T-helper 2 cell treated with Interferon-gamma antibody and Interleukin-4, amounts not matched to agents 5 μg/mL and 100 μg/mL, for 36 hours (primary cell): ENCODE results near the gene ZCCHC9.
"Not testable (repeated sequence)": the region's sequence is repeated elsewhere in the genome, so short reads cannot be mapped to it uniquely, and the experiment has no call there.

Source experiments
- DNase-seq: peaks from one replicate; pipeline ENCODE4 v3.0.0; 2021; ENCODE audit warnings: low spot score
- H3K27ac Mint-ChIP-seq: one replicate; pipeline ENCODE4 v1.8.0; 2021; ENCODE audit warnings: mild to moderate bottlenecking, mixed read lengths
- H3K27me3 Mint-ChIP-seq: one replicate; pipeline ENCODE4 v1.8.0; 2021; ENCODE audit warnings: low read depth, mixed read lengths
- H3K36me3 Mint-ChIP-seq: one replicate; pipeline ENCODE4 v1.8.0; 2021; ENCODE audit warnings: low read depth, mixed read lengths
- H3K4me1 Mint-ChIP-seq: one replicate; pipeline ENCODE4 v1.8.0; 2021; ENCODE audit warnings: low read depth, mixed read lengths
- H3K4me3 Mint-ChIP-seq: one replicate; pipeline ENCODE4 v1.8.0; 2022; ENCODE audit warnings: mild to moderate bottlenecking, moderate library complexity, mixed read lengths
- H3K9me3 Mint-ChIP-seq: one replicate; pipeline ENCODE4 v1.8.0; 2021; ENCODE audit warnings: mixed read lengths

The ZCCHC9 gene

GRCh38 chr5:81315830-81316229 lies 14.4 kb downstream of the ZCCHC9 start:
- H3K9me3 Mint-ChIP-seq: no peaks in the 10 kb centered on the region
- H3K36me3 Mint-ChIP-seq: peaks cover 15% of the 10 kb centered on the region
- no peak overlapping the region for H3K4me3 Mint-ChIP-seq
- no peak for DNase-seq
- H3K4me1 Mint-ChIP-seq: no peaks in the 10 kb centered on the region
- H3K27me3 Mint-ChIP-seq: no peaks in the 10 kb centered on the region
- H3K27ac Mint-ChIP-seq: no peak overlapping the region

GRCh38 chr5:81316571-81316970 lies 15.2 kb downstream of the ZCCHC9 start:
- Mint-ChIP-seq H3K36me3 (peaks cover 13% of the 10 kb centered on the region), H3K4me3 (no peak overlapping the region), H3K9me3 (no peaks in the 10 kb centered on the region), H3K27me3 (no peaks in the 10 kb centered on the region), H3K27ac (no peak overlapping the region), H3K4me1 (no peaks in the 10 kb centered on the region)
- no peak for DNase-seq

- no peaks in the 10 kb centered on the region for H3K4me1 Mint-ChIP-seq
- H3K27me3 Mint-ChIP-seq: no peaks in the 10 kb centered on the region
- no peaks in the 10 kb centered on the region for H3K9me3 Mint-ChIP-seq
Measured at GRCh38 chr5:81317536-81317935, 16.1 kb downstream of the ZCCHC9 start.

GRCh38 chr5:81326554-81326953 lies 25.2 kb downstream of the ZCCHC9 start:
- peaks cover 2% of the 10 kb centered on the region for H3K27me3 Mint-ChIP-seq
- H3K4me3 Mint-ChIP-seq: no peak overlapping the region
- H3K9me3 Mint-ChIP-seq: no peaks in the 10 kb centered on the region
- no peaks in the 10 kb centered on the region for H3K4me1 Mint-ChIP-seq
- no peak for DNase-seq
- H3K36me3 Mint-ChIP-seq: no peaks in the 10 kb centered on the region
- no peak overlapping the region for H3K27ac Mint-ChIP-seq

More at GRCh38 chr5:81317536-81317935, 16.1 kb downstream of the ZCCHC9 start:
- Mint-ChIP-seq H3K4me3 (no peak overlapping the region), H3K27ac (no peak overlapping the region), H3K36me3 (peaks cover 8% of the 10 kb centered on the region)
- DNase-seq: no peak

- Mint-ChIP-seq H3K9me3 (peaks cover 4% of the 10 kb centered on the region), H3K36me3 (no peaks in the 10 kb centered on the region), H3K27ac (no peak overlapping the region), H3K4me1 (no peaks in the 10 kb centered on the region), H3K27me3 (peaks cover 2% of the 10 kb centered on the region), H3K4me3 (no peak overlapping the region)
- no peak for DNase-seq
Measured at GRCh38 chr5:81334304-81335061, 33.1 kb downstream of the ZCCHC9 start.

GRCh38 chr5:81335946-81336345 lies 34.6 kb downstream of the ZCCHC9 start:
- DNase-seq: no peak
- Mint-ChIP-seq H3K27me3 (no peaks in the 10 kb centered on the region), H3K27ac (no peak overlapping the region), H3K4me1 (no peaks in the 10 kb centered on the region), H3K36me3 (no peaks in the 10 kb centered on the region), H3K4me3 (no peak overlapping the region), H3K9me3 (peaks cover 4% of the 10 kb centered on the region)

- H3K4me3 Mint-ChIP-seq: no peak overlapping the region
- no peak overlapping the region for H3K27ac Mint-ChIP-seq
- H3K9me3 Mint-ChIP-seq: peaks cover 4% of the 10 kb centered on the region
- no peak for DNase-seq
- H3K27me3 Mint-ChIP-seq: no peaks in the 10 kb centered on the region
- H3K36me3 Mint-ChIP-seq: no peaks in the 10 kb centered on the region
- H3K4me1 Mint-ChIP-seq: no peaks in the 10 kb centered on the region
Measured at GRCh38 chr5:81336556-81336955, 35.2 kb downstream of the ZCCHC9 start.

GRCh38 chr5:81337803-81338202 lies 36.4 kb downstream of the ZCCHC9 start:
- no peaks in the 10 kb centered on the region for H3K4me1 Mint-ChIP-seq
- H3K4me3 Mint-ChIP-seq: no peak overlapping the region
- no peaks in the 10 kb centered on the region for H3K27me3 Mint-ChIP-seq
- no peak for DNase-seq
- H3K9me3 Mint-ChIP-seq: peaks cover 4% of the 10 kb centered on the region
- no peak overlapping the region for H3K27ac Mint-ChIP-seq
- no peaks in the 10 kb centered on the region for H3K36me3 Mint-ChIP-seq

GRCh38 chr5:81338213-81338612 lies 36.8 kb downstream of the ZCCHC9 start:
- H3K4me3 Mint-ChIP-seq, H3K4me1 Mint-ChIP-seq, H3K9me3 Mint-ChIP-seq, H3K27me3 Mint-ChIP-seq, H3K27ac Mint-ChIP-seq, H3K36me3 Mint-ChIP-seq, DNase-seq: not testable (repeated sequence)

- no peak overlapping the region for H3K4me3 Mint-ChIP-seq
- no peaks in the 10 kb centered on the region for H3K9me3 Mint-ChIP-seq
- no peaks in the 10 kb centered on the region for H3K4me1 Mint-ChIP-seq
- H3K27me3 Mint-ChIP-seq: peaks cover 2% of the 10 kb centered on the region
- no peak overlapping the region for H3K27ac Mint-ChIP-seq
- H3K36me3 Mint-ChIP-seq: no peaks in the 10 kb centered on the region
- no peak for DNase-seq
Measured at GRCh38 chr5:81344736-81345135, 43.3 kb downstream of the ZCCHC9 start.

- Mint-ChIP-seq H3K4me1 (no peaks in the 10 kb centered on the region), H3K27me3 (peaks cover 2% of the 10 kb centered on the region), H3K4me3 (no peak overlapping the region), H3K9me3 (no peaks in the 10 kb centered on the region), H3K36me3 (no peaks in the 10 kb centered on the region), H3K27ac (no peak overlapping the region)
- no peak for DNase-seq
Measured at GRCh38 chr5:81345411-81346003, 44.1 kb downstream of the ZCCHC9 start.

GRCh38 chr5:81349161-81349560 lies 47.8 kb downstream of the ZCCHC9 start:
- Mint-ChIP-seq H3K27ac (no peak overlapping the region), H3K4me1 (no peaks in the 10 kb centered on the region)

GRCh38 chr5:81350507-81350906 lies 49.1 kb downstream of the ZCCHC9 start:
- Mint-ChIP-seq H3K27ac (no peak overlapping the region), H3K27me3 (peaks cover 5% of the 10 kb centered on the region), H3K9me3 (no peaks in the 10 kb centered on the region), H3K36me3 (no peaks in the 10 kb centered on the region), H3K4me1 (no peaks in the 10 kb centered on the region), H3K4me3 (no peak overlapping the region)
- no peak for DNase-seq

More at GRCh38 chr5:81349161-81349560, 47.8 kb downstream of the ZCCHC9 start:
- Mint-ChIP-seq H3K36me3 (no peaks in the 10 kb centered on the region), H3K27me3 (peaks cover 5% of the 10 kb centered on the region), H3K4me3 (no peak overlapping the region), H3K9me3 (no peaks in the 10 kb centered on the region)
- no peak for DNase-seq

- no peak overlapping the region for H3K4me3 Mint-ChIP-seq
- peaks cover 3% of the 10 kb centered on the region for H3K27me3 Mint-ChIP-seq
- no peaks in the 10 kb centered on the region for H3K9me3 Mint-ChIP-seq
- H3K27ac Mint-ChIP-seq: no peak overlapping the region
- H3K36me3 Mint-ChIP-seq: no peaks in the 10 kb centered on the region
- DNase-seq: no peak
- H3K4me1 Mint-ChIP-seq: no peaks in the 10 kb centered on the region
Measured at GRCh38 chr5:81353189-81353588, 51.8 kb downstream of the ZCCHC9 start.

- DNase-seq: no peak
- no peaks in the 10 kb centered on the region for H3K9me3 Mint-ChIP-seq
- peaks cover 3% of the 10 kb centered on the region for H3K27me3 Mint-ChIP-seq
- H3K36me3 Mint-ChIP-seq: no peaks in the 10 kb centered on the region
- no peak overlapping the region for H3K27ac Mint-ChIP-seq
- H3K4me1 Mint-ChIP-seq: no peaks in the 10 kb centered on the region
- H3K4me3 Mint-ChIP-seq: no peak overlapping the region
Measured at GRCh38 chr5:81354093-81354492, 52.7 kb downstream of the ZCCHC9 start.
